ENCODE measurements around the gene TRUB2.

DNA sequence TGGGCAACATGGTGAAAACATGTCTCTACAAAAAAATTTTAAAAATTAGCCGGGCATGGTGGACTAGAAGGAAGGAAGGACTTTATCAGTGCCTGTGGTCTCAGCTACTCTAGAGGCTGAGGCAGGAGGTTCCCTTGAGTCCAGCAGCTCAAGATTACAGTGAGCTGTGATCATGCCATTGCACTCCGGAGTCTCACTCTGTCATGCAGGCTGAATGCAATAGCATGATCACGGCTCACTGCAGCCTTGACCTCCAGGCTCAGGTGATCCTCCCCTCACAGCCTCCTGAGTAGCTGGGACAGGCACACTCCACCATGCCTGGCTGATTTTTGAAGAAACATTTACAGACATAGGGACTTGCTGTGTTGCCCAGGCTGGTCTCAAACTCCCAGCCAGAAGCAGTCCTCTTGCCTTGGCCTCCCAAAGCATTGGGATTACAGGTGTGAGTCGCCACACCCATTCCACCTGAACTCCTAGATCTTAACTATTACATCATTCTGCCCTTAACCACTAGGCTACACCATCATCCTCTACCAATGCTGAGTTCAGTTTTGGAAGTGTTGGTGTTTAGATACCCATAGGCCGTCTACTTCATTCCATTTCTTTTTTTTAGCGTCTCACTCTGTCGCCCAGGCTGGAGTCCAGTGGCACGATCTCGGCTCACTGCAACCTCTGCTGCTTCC, 46.9 kb upstream of the TRUB2 start:
- TF ChIP-seq POLR2AphosphoS5 (IDR thresholded peaks at IDR 0.05): no peak
- no peak for TF ChIP-seq CTCF (IDR thresholded peaks at IDR 0.05)
